Right lung (tissue), 5 donors: Measurements from ENCODE around the gene VWA8. TPM values are rescaled to one million over a fixed set of nuclear protein-coding genes. Genes with fewer than 3 reads are reported as not detected.

Source experiments
- DNase-seq, 2 donors: peaks; one replicate each; pipeline ENCODE4 v3.0.0-alpha.2; 2013
- polyA plus RNA-seq, 5 donors: library from polyadenylated mRNA; unstranded; fragments of 120-200 nt; gene quantifications; one replicate each; pipeline versions ENCODE4 v1.2.1 to v1.2.3, GENCODE V29; 2013; ENCODE audit warnings: inconsistent platforms in 1 of 5, low replicate concordance in 1 of 5; ENCODE audit not compliant: insufficient read length in 5 of 5, insufficient read depth in 1 of 5

Gene VWA8
- polyA plus RNA-seq, 5 donors: 8.5 to 14.9 (median 13.9) TPM

DNA sequence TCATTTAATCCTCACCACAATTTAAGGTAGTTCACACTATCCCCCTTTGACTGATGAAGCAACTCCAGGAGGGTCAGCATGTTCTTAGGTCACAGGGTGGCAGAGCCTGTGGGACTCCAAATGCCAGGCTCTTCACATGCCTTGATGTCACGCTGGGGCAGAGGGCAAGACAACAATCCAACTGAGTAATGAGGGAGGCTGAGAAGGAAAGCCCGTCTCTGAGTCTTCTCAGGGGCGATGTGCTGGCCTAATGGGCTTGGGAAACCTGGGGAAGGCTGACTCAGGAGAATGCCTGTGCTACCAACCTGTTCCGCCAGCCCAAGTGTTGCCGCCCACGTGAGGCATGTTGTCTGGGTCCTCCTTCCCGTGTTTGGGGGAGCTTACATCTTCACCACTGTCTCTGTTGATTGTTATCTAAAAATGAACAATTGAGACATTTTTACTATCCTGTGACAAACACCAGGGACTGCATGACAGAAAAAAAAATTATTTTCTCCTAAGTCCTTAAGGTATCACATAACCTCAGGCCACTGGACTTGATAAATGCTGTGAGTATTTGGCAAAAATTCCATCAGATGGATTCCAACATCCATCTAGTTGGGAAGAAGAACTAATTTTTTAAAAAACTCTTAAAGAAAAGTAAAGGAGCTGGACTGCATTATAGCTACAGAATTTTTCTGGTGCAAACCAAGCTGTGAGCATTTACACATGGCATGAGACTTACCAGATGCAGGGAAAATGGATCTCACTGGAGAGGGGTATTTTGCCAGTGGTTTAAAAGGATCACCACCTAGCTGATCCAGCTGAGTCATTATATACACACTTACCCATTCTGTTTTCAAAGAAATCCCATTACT, 346.0 kb downstream of the VWA8 start:
- no peak for DNase-seq

DNA sequence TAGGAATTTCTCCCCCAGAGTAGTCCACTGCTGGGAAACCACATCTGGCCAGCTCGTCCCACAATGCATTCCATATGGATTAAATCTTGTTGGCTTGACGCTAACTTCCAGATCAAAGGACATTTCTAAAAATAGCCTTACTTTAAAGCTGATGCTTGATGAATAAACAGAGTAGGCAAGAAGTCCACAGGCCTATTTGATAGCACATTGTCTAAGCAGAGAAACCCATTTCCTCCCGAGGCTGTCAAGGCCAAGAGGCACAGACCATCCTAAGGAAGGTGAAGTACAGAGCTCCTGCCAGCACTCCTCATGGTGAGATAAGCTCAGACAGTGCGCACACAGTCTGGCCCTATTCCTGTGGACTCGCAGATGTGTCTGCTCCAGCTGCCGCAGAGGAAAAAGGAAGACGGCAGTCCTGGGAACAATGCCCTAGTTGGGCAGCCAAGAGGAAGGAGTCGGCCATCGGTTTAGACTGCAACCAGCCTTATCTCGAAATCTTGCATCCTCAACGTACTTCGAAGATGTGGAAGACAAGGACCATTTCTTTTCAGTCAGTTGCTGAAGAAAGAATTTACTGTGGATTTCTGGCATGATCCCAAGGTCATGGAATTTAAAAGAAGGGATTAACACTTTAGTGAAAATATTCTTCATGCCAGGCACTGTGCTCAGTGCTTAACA, 346.8 kb downstream of the VWA8 start:
- peak; percentile 74 to 75 for DNase-seq

DNA sequence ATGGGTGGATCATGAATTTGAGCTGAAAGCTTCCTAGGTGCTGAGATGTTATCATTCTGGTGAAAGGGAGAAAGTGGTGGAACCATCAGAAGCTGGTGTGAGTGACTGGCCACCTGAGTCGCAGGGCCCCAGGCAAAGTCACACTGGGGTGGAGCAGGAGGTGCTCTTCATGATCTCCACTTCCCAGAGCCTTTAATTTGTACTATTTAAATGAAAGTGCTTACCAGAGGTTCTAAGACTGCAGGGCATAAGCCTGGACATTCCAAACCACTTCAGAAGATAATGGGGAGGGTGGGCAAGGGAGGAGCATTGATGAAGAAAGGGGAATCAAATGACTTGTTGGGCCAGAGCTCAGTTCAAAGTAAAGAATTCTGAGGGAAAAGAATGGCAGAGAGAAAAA, 347.4 kb downstream of the VWA8 start:
- no peak for DNase-seq

DNA sequence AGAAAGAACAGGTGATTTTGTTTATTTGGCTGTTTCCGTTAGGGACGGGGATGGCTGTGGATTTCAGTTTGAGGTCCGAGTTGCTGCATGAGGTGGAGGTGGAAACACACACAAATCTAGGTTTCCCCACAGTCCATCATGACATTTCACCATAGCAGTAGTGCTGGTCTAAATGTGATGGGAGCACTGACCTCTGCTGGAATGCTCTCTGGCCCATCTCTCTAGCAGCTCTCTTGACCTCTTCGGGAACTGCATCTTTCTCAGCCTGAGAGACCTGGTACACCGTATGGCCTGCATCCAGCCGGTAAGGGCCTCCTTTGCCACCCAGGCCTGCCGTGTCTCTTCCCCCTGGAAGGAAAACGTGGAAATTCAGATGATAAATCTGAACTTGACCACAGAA, 349.5 kb downstream of the VWA8 start:
- no peak for DNase-seq

DNA sequence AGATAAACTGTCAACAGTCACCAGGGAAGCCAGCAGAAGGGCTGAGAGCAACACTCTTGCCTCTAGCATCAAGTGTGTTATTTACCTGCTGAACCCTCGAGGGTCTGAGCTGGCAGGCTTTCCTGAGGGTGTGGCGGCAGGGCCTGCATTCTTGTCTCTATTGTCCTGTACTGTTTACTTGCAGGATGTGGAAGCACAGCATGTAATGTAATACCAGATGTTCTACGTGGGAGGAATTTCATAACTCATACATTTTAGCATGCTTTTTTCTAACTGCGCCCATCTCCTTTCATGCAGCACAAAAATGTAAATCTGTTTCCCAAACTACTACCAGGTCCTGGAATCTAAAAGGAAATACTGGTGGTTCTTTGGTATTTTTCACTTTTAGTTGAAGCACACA, 350.5 kb downstream of the VWA8 start:
- no peak for DNase-seq

DNA sequence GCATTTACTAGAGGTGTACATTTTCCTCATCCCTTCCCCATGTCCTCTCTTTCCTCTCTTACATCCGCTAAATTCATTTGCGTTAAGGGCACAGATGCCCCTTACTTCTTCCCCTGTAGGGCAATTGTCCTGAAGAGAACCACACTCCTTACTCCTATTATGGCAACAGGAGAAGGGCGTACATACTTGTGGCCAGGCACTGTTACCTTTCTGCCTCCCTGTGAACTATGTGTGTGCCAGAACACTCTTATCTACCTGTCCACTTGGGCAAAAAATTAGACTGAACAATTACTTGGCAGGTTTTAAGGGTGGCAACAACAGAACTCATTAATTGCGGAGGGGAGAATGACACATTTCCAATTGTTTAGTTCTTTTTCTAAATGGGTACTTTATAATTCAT, 351.1 kb downstream of the VWA8 start:
- no peak for DNase-seq

DNA sequence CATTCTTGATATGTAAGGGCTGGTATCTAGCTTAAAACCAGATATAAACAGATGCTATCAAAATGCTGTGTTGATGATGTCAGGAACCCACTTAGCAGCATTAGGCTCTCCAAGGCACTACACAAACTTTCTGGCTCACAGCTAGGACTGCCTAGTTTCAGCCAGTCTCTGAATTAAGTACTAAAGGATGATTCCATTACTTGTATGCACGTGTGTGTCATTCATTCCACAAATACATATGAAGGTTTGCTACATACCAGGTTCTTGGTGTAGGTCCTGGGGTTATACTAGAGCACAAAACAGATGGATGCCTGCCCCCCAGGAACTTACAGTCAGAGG, 352.1 kb downstream of the VWA8 start:
- DNase-seq: peak in 1 of 2 donors; percentile 57

DNA sequence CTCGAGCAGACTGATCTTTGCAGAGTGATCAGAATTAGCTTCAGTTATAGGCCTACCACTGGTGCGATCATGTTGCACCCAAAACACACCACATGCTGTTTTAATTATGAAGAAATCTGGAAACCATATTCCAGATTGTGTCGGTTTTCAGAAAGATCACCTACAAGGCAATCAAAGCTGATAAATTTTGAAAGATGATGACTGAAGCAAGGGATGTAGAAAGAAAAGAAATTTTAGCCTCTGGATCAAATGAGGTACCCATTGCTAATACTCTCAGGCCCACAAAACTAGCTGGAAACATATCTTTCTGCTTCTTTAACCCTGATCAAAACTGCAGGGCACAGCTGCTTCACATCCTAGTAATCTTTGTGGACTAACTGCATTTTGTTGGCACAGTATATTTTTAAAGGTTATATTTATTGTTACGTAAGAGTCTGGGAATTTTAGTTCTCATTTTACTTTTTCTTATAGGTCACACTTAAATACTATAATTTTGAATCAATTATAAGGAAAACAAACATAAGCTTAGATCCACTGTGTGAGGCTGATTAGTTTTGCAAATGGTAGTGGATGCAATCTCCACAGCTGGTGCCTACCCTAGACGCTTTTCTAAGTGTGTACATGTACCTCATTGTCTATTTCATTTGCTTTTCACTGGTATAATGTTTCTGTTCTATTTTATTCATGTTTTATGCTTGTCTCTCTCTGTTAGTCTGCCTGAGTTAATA, 352.6 kb downstream of the VWA8 start:
- no peak for DNase-seq

DNA sequence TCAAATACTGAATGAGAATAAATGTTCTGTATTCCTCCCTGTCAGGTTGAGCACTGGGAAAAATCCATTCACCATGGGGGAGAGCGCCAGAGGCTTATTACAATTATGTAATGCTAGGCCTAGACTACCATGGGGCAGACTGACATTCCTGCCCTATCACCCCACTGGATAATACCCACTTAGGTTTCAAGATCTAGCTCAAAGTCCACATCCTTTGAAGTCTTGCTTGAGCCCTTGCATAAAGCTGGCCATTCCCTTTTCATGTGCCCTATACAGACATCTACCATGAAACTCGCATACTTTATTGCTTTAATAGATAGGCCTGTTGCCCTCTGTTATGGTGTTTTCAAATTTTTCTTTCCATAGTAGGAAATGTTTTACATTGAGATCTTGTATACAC, 354.3 kb downstream of the VWA8 start:
- no peak for DNase-seq

DNA sequence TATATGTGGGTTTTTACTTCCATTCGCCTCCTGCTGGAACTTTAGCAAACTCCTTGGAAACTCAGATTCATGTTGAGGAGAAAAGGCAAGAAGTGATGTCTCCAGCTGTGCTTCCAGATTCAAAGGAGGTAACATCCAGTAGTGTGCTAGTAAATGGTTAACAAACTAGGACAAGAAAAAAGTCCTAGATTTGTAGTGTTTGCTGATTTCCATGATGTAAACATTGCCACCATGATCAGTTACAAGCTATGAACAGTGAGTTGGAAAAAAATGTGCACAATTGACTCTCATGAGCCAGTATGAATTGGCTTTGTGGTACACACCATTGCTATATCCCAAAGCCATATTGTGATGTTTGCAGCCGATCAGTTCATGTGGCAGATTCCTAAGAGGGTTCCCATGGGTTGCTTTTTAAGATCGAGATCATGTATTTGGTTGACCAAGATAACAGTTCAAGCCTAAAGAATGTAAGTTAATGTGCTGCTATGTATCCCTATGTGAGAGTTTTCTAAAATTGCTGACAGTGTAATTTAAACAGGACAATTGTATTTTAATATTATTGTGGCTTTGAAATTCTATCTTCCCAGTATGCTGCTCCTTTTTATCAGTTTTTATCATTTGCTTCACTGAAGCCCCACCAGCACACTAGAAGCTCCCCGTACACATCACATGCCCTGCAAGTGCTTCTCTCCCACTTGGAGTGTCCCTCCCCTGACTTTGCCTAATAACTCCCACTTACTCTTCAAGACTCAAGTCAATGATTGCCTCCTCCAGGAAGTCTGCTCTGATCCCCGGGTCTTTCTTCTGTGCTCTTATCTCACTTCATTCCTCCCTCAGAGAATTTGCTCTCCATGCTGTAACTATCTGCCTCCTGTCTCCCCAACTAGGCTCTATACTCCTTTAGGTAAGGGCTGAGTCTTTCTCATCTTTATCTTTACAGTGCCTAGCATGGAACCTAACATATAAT, 355.3 kb downstream of the VWA8 start:
- DNase-seq: no peak

DNA sequence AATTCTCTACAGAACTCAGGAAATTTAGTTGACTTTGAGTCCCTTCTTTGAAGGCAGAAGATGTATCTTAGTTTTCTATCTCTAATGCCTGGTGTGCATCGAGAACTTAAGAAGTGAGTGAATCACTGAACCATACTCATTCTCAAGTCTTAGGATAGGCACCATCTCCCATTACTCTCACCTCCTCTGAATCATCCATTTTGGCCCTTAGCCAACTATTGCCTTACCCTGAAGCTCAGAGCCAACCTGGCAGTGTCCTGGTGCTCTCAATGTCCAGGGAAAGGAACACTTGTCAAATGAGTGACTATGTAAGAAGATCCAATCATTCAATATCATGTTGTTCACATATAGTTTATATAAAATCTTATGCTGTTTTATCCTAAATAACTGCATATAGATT, 357.0 kb downstream of the VWA8 start:
- no peak for DNase-seq

DNA sequence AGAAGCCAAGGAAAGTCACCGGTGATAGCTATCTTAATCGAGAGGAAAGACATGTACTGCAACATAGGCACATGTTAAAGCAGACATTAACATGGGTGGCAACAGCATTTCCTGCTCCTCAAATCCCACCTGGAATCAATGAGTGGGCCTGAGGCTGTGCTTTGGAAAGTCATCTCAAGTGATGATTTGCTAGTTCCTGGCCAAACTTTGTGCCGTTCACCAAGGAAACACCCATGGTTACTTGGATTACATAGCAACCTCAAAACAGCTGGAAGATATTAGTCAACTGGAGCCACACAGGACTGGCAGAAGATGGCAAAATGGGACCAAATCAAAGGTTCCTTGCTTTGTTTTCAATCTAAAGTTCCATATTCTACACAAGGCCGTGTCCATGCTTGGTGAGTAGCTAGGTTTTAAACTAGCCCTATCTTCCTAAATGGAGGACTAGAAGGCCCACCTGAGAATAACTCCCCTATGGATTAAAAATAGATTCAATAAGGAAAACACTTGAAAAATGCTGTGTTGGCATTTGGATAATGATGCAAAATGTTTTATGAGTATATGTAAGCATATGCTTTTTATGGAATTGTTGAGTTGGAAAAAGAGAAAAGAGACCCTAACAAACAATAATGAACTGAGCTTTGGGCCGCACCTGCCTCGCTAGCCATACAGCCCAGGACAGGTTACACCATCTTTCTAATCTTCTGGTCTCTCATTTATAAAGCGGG, 359.0 kb downstream of the VWA8 start:
- no peak for DNase-seq

DNA sequence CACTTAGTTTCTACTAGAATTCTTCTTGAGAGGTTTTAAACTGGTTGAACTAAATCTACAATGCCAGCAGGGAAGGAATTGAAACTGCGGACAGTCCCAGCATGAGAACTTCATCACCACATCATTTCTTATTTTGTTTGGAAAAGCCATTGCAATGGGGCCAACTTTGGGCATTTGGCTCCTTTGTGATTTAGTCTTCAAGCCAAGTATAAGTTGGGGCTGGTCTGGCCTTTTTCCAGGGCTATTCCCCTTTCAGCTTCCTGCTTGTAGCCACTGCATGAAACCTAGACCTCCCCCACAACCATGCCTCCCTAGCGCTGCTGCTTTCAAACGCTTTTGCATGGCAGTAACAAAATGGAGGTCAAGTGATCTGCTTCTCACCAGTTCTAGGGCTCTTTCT, 361.3 kb downstream of the VWA8 start:
- peak in 1 of 2 donors; percentile 72 for DNase-seq

DNA sequence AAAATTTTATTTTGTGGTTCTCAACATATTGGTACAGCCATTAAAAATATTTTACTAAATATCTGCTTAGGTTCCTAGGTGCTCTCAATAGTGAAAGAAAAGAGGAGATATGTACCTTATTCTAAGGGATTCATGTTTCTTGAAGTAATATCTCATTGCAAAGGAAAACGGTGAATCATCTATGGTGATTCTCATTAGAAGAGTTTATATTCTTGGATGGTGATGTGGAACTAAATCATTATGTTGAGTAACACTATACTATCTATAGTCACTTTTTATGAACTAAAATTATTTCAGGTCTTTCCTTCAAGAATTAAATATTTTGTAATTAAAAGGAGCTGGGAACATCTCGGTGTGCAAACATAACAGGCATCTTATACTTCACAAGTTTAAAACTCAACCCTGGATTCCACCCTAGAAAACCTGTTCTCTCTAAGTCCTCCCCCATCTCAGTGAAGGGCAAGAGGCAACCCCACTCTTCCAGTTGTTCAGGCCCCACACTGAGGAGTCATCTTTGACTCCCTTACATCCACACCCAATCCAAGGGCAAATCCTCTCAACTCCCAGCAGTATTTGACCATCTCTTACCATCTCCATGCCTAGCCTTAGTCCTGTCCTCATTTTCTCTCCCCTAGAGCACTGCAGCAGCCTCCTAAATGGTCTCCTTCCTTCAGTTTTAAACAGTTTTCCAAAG, 363.4 kb downstream of the VWA8 start:
- no peak for DNase-seq

DNA sequence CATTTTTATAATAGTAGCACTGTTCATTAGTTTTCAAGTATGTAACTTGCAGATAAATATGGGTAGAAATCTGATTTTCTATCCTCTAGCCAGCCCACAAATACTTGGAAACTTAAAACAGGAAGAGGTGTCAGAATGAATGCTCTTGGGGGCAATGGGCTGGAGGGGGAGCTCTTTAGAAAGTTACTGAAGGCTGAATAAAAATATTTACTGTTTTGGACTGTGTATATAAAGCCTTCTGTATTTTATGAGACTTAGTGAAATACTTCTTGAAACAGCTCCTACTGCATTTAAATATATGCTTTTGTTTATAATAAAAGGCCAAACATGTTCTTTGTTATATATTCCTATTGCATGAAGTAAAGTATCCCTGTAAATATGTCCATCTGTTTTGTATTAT, 364.7 kb downstream of the VWA8 start:
- no peak for DNase-seq

DNA sequence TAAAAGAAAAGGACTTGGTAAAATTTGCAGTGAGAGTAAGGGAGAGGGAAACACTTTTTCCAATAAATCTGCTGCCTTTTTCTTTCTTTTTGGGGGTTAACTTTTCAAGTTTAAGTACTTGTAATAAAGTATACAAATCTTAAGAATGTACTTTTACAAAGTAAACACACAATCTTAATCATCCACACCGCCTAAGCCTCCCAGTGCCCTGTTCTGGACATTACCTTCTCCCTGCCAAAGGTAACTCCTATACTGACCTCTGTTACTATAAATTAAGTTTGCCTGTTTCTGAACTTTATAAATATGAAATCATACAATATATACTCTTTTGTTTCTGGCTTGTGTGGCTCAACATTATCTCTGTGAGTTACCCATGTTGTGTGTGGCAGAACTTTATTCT, 365.6 kb downstream of the VWA8 start:
- DNase-seq: no peak

DNA sequence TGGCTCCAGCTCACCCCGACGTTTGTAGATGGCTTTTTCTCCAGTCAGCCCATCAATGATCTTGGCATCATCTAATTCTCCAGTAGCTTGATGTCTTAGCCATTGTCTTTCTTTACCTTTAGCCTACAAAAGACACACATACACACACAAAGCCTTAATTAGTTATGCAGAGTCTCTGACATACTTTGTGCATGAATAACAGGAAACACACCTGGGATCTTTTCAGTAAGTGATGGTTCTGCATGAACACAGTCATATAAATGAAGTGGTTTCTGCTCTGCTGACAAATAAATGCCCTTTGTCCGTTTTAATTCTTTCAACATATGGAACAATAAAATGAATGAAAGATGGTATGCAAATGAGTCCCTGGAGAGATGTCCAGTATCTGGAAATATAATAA, 370.3 kb downstream of the VWA8 start:
- DNase-seq: no peak

DNA sequence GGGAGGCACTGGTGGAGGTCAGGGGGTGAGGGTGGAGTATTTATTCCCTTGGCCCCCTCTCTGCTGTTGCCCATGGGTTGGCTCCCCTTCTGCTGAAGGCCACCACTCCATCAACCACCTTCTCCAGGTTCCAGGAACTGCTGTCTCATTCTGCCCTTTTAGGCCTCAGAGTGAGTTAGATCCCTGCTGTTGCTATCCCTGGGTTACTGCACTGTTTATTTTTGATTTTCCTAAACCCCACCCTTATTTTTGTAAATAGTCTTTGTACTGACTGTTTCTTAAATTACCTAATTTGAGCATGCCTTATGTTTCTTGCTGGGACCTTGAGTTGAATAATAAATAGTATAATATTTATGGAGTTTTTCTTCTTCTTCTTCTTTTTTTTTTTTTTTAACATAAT, 370.8 kb downstream of the VWA8 start:
- no peak for DNase-seq

DNA sequence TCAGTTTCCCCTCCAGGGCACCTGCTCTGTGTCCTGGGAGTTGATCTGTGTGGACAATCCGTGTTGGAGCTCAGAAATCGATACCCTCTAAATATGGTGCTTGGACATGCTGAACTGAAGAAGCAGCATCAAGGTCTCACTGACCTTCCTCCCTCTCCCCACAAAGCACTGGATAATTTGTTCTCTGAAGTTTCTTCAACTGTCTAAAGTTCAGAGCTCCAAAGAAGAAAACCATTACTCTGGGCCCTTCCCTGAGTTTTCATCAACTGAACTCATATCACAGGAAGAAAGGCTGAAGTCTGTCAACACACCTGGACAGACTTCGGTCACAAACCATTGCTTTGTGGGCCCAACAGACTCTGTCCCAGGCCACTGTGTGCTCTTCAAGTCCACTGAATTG, 371.5 kb downstream of the VWA8 start:
- no peak for DNase-seq

DNA sequence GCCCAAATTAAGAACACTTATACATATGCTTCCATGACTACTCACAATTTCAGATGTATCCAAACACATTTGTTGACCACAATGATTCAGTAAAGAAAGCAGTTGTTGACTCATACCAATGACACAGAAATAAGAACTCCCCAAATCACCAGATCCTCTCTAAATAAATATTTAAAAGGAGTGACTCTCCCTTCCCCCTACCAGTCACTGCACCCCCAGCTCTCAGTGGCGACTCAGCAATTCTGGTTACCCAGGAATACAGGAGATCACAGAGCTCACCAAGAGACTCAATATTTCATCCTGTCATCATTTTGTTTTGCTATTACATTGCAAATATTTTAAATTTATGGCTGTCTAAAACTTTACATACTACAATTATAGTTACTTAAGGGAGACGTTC, 372.0 kb downstream of the VWA8 start:
- no peak for DNase-seq
